HL-60 (cell line): ENCODE measurements around the gene SLC16A12.

ENCODE experiments used
- CTCF ChIP-seq: IDR thresholded peaks from one replicate; pipeline ENCODE4 v1.5.1; 2011; ENCODE audit warnings: low read length, control low read depth, inconsistent platforms; ENCODE audit not compliant: insufficient read depth
- GABPA ChIP-seq: IDR thresholded peaks from 2 replicates; pipeline ENCODE4 v1.6.1; 2012; ENCODE audit warnings: low read depth

- TF ChIP-seq CTCF (no peak), GABPA (no peak)
Observed at GRCh38 chr10:89503652-89504370, 31.6 kb downstream of the SLC16A12 start.
